HepG2 (cell line): ENCODE results near the gene SCFD2.

Source experiments
- CREB1 ChIP-seq, 2 experiments: fragments of 450-650 bp in 1 of 2; IDR thresholded peaks; 2 replicates each; pipeline ENCODE4 v1.6.1; 2016 to 2017; ENCODE audit warnings: control low read depth in 1 of 2, mild to moderate bottlenecking in 1 of 2, missing compliant biosample characterization in 1 of 2, missing genetic modification characterization in 1 of 2
- MXI1 ChIP-seq: IDR thresholded peaks from 3 replicates; pipeline ENCODE4 v1.6.1; 2012; ENCODE audit warnings: low read depth, low read length, inconsistent platforms, borderline replicate concordance
- TCF12 ChIP-seq, 2 experiments: fragments of 450-650 bp in 1 of 2; sonication (generic) in 1 of 2; formaldehyde crosslinking in 1 of 2; IDR thresholded peaks; 2 replicates each; pipeline versions ENCODE4 v1.6.1 to v1.8.0; 2017 to 2022; ENCODE audit warnings: antibody characterized with exemption in 1 of 2, mild to moderate bottlenecking in 1 of 2, missing genetic modification reagents in 1 of 2, moderate library complexity in 1 of 2
- U2AF2 ChIP-seq: fragments of 200-400 bp; formaldehyde crosslinking; IDR thresholded peaks from 2 replicates; pipeline ENCODE4 v1.6.1; 2017; ENCODE audit warnings: low read depth, mild to moderate bottlenecking, low read length
- ZFP36L2 ChIP-seq: sonication (generic); formaldehyde crosslinking; IDR thresholded peaks from 2 replicates; pipeline ENCODE4 v1.4.0; 2020; ENCODE audit warnings: missing genetic modification reagents
- TF ChIP-seq, protein P1 (sequence below): sonication (generic); formaldehyde crosslinking; IDR thresholded peaks from 2 replicates; pipeline ENCODE4 v1.5.1; 2020; ENCODE audit warnings: mild to moderate bottlenecking, missing genetic modification reagents, moderate library complexity
- TF ChIP-seq, protein P2 (sequence below): sonication (generic); formaldehyde crosslinking; IDR thresholded peaks from 2 replicates; pipeline ENCODE4 v1.5.0; 2020; ENCODE audit warnings: mild to moderate bottlenecking, missing genetic modification reagents, moderate library complexity
- TF ChIP-seq, protein P3 (sequence below): sonication (generic); formaldehyde crosslinking; IDR thresholded peaks from 2 replicates; pipeline ENCODE4 v1.4.0; 2020; ENCODE audit warnings: missing genetic modification reagents

DNA sequence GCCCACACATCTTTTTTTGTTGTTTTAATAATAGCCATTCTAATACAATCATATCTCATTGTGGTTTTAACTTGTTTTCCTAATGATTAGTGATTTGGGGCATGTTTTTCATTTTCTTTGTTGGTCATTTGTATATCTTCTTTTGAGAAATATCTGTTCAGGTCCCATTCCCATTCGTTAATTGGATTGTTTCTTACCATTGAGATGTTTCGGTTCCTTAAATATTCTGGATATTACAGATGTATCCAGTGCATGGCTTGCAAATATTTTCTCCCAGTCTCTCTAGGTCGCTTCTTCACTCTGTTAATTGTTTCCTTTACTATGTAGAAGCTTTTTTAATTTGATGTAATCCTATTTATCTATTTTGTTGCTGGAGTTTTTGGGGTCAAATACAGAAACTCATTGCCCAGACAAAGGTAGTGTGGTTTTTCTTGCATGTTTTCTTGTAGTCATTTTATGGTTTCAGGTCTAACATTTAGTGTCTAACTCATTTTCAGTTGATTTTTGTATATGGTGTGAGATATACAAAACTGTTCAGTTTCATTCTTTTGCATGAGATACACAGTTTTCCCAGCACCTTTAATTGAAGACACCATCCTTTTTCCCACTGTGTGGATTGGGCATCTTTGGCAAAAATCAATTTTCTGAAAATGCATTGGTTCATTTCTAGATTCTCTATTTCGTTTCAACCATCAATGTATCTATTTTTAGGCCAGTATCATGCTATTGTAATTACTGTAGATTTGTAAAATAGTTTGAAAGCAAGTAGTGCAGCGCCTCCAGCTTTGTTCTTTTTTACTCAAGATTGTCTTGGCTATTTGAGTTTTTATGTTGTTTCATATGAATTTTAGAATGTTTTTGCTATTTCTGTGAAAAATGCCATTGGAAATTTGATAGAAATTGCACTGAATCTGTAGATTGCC, 195.9 kb downstream of the SCFD2 start:
- TF ChIP-seq U2AF2 (no peak), TCF12 (IDR thresholded peaks at IDR 0.05) (no peak), TCF12 (CRISPR knock-in tag; IDR thresholded peaks at IDR 0.05) (no peak), ZFP36L2 (no peak), CREB1 (IDR thresholded peaks at IDR 0.05) (no peak), CREB1 (CRISPR knock-in tag; IDR thresholded peaks at IDR 0.05) (no peak), MXI1 (no peak)
- TF ChIP-seq, protein P1, sequence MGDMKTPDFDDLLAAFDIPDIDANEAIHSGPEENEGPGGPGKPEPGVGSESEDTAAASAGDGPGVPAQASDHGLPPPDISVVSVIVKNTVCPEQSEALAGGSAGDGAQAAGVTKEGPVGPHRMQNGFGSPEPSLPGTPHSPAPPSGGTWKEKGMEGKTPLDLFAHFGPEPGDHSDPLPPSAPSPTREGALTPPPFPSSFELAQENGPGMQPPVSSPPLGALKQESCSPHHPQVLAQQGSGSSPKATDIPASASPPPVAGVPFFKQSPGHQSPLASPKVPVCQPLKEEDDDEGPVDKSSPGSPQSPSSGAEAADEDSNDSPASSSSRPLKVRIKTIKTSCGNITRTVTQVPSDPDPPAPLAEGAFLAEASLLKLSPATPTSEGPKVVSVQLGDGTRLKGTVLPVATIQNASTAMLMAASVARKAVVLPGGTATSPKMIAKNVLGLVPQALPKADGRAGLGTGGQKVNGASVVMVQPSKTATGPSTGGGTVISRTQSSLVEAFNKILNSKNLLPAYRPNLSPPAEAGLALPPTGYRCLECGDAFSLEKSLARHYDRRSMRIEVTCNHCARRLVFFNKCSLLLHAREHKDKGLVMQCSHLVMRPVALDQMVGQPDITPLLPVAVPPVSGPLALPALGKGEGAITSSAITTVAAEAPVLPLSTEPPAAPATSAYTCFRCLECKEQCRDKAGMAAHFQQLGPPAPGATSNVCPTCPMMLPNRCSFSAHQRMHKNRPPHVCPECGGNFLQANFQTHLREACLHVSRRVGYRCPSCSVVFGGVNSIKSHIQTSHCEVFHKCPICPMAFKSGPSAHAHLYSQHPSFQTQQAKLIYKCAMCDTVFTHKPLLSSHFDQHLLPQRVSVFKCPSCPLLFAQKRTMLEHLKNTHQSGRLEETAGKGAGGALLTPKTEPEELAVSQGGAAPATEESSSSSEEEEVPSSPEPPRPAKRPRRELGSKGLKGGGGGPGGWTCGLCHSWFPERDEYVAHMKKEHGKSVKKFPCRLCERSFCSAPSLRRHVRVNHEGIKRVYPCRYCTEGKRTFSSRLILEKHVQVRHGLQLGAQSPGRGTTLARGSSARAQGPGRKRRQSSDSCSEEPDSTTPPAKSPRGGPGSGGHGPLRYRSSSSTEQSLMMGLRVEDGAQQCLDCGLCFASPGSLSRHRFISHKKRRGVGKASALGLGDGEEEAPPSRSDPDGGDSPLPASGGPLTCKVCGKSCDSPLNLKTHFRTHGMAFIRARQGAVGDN (CRISPR knock-in tag), result no peak
- TF ChIP-seq, protein P2, sequence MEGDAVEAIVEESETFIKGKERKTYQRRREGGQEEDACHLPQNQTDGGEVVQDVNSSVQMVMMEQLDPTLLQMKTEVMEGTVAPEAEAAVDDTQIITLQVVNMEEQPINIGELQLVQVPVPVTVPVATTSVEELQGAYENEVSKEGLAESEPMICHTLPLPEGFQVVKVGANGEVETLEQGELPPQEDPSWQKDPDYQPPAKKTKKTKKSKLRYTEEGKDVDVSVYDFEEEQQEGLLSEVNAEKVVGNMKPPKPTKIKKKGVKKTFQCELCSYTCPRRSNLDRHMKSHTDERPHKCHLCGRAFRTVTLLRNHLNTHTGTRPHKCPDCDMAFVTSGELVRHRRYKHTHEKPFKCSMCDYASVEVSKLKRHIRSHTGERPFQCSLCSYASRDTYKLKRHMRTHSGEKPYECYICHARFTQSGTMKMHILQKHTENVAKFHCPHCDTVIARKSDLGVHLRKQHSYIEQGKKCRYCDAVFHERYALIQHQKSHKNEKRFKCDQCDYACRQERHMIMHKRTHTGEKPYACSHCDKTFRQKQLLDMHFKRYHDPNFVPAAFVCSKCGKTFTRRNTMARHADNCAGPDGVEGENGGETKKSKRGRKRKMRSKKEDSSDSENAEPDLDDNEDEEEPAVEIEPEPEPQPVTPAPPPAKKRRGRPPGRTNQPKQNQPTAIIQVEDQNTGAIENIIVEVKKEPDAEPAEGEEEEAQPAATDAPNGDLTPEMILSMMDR (CRISPR knock-in tag), result no peak
- TF ChIP-seq, protein P3, sequence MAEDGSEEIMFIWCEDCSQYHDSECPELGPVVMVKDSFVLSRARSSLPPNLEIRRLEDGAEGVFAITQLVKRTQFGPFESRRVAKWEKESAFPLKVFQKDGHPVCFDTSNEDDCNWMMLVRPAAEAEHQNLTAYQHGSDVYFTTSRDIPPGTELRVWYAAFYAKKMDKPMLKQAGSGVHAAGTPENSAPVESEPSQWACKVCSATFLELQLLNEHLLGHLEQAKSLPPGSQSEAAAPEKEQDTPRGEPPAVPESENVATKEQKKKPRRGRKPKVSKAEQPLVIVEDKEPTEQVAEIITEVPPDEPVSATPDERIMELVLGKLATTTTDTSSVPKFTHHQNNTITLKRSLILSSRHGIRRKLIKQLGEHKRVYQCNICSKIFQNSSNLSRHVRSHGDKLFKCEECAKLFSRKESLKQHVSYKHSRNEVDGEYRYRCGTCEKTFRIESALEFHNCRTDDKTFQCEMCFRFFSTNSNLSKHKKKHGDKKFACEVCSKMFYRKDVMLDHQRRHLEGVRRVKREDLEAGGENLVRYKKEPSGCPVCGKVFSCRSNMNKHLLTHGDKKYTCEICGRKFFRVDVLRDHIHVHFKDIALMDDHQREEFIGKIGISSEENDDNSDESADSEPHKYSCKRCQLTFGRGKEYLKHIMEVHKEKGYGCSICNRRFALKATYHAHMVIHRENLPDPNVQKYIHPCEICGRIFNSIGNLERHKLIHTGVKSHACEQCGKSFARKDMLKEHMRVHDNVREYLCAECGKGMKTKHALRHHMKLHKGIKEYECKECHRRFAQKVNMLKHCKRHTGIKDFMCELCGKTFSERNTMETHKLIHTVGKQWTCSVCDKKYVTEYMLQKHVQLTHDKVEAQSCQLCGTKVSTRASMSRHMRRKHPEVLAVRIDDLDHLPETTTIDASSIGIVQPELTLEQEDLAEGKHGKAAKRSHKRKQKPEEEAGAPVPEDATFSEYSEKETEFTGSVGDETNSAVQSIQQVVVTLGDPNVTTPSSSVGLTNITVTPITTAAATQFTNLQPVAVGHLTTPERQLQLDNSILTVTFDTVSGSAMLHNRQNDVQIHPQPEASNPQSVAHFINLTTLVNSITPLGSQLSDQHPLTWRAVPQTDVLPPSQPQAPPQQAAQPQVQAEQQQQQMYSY (CRISPR knock-in tag), result no peak
